Measurements from ENCODE around the gene VAT1L.

The VAT1L gene

GRCh38 chr16:77882358-77882757 lies 94.0 kb downstream of the VAT1L start:
- H3K27me3 Mint-ChIP-seq: peaks cover 3% of the 10 kb centered on the region
- H3K36me3 Mint-ChIP-seq: no peaks in the 10 kb centered on the region
- H3K4me3 Mint-ChIP-seq: no peak overlapping the region
- ATAC-seq (ENCODE audit: low read depth) (no peak), DNase-seq (ENCODE audit: low spot score in 2 of 2) (no peak)
- no peaks in the 10 kb centered on the region for H3K4me1 Mint-ChIP-seq
- H3K27ac Mint-ChIP-seq: no peak overlapping the region
- no peaks in the 10 kb centered on the region for H3K9me3 Mint-ChIP-seq

- H3K27me3 Mint-ChIP-seq: peaks cover 9% of the 10 kb centered on the region
- DNase-seq (ENCODE audit: low spot score in 2 of 2) (no peak), ATAC-seq (ENCODE audit: low read depth) (no peak)
- H3K36me3 Mint-ChIP-seq: no peaks in the 10 kb centered on the region
- no peaks in the 10 kb centered on the region for H3K9me3 Mint-ChIP-seq
- peaks cover 3% of the 10 kb centered on the region for H3K4me1 Mint-ChIP-seq
- no peak overlapping the region for H3K27ac Mint-ChIP-seq
- no peak overlapping the region for H3K4me3 Mint-ChIP-seq
These were observed 97.4 kb downstream of the VAT1L start for GRCh38 chr16:77885571-77886295.

DNA sequence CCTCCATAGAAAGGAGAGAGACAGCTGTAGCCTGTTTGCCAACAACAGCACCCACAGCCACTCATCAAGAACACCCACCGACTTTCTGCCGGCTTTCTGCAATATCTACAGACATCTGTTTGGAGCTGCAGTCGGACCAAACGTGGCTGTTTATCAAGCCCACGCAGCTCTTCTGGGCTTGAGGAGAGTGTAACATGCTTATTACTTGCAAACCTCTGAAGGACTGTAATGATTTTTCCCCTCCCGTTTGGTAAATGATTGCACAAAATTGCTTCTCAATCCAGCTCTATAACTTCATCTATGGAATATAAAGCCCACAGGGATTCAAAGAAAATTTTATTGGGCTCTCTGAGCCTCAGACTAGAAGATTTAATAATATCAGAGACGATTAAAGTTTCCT lies 100.5 kb downstream of the VAT1L start:
- Mint-ChIP-seq H3K4me3 (no peak overlapping the region), H3K36me3 (no peaks in the 10 kb centered on the region), H3K9me3 (no peaks in the 10 kb centered on the region), H3K27me3 (peaks cover 7% of the 10 kb centered on the region), H3K4me1 (peaks cover 3% of the 10 kb centered on the region), H3K27ac (no peak overlapping the region)
- ATAC-seq (ENCODE audit: low read depth): no peak
- no peak for DNase-seq (ENCODE audit: low spot score in 2 of 2)

DNA sequence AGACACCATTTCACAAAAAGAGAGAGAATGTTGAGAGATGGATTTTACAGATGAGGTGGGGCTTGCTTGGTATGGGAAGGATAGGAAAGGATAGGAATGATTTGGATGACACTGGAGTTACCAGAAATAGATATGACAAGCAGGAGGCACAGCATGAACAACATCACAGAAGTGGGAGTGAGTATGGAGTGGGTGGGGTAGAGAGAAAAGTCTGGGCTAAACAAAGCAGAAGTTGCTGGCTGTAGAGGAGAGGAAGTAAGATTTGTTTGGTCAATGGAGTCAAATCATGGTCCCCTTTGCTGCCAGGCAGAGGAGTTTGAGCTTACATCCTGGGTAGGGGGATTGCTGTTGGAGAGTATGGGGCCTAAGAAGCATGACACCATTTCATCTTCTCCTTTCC lies 101.7 kb downstream of the VAT1L start:
- Mint-ChIP-seq H3K27ac (no peak overlapping the region), H3K4me1 (peaks cover 3% of the 10 kb centered on the region), H3K9me3 (no peaks in the 10 kb centered on the region), H3K36me3 (no peaks in the 10 kb centered on the region), H3K4me3 (no peak overlapping the region), H3K27me3 (peaks cover 7% of the 10 kb centered on the region)
- ATAC-seq (ENCODE audit: low read depth) (no peak), DNase-seq (ENCODE audit: low spot score in 2 of 2) (no peak)

DNA sequence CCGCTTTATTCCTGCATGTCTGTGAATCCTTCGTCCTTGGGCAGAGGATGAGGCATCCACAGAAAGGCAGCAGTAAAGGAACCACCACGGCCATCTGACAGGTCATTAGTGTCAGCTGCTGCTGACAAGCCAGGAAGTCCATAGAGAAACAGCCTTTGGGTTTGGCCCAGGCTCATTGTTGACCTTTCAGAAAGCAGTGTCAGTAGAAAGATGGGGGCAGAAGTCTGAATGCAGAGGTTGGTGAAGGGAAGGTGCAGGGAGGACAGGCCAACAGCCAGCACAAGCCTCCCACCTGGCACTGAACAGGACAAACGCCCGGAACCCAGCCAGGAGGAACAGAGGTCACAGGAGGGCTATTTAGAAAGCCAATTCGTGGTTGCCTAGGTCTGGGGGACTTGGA lies 105.8 kb downstream of the VAT1L start:
- ATAC-seq (ENCODE audit: low read depth): no peak
- no peak overlapping the region for H3K27ac Mint-ChIP-seq
- H3K9me3 Mint-ChIP-seq: no peaks in the 10 kb centered on the region
- H3K4me1 Mint-ChIP-seq: peaks cover 3% of the 10 kb centered on the region
- no peaks in the 10 kb centered on the region for H3K36me3 Mint-ChIP-seq
- no peak overlapping the region for H3K4me3 Mint-ChIP-seq
- peaks cover 4% of the 10 kb centered on the region for H3K27me3 Mint-ChIP-seq
- no peak for DNase-seq (ENCODE audit: low spot score in 2 of 2)

GRCh38 chr16:77895962-77896361 lies 107.6 kb downstream of the VAT1L start:
- Mint-ChIP-seq H3K36me3 (no peaks in the 10 kb centered on the region), H3K4me1 (no peaks in the 10 kb centered on the region), H3K4me3 (no peak overlapping the region), H3K9me3 (no peaks in the 10 kb centered on the region), H3K27me3 (peaks cover 5% of the 10 kb centered on the region), H3K27ac (no peak overlapping the region)
- no peak for DNase-seq (ENCODE audit: low spot score in 2 of 2)
- no peak for ATAC-seq (ENCODE audit: low read depth)

DNA sequence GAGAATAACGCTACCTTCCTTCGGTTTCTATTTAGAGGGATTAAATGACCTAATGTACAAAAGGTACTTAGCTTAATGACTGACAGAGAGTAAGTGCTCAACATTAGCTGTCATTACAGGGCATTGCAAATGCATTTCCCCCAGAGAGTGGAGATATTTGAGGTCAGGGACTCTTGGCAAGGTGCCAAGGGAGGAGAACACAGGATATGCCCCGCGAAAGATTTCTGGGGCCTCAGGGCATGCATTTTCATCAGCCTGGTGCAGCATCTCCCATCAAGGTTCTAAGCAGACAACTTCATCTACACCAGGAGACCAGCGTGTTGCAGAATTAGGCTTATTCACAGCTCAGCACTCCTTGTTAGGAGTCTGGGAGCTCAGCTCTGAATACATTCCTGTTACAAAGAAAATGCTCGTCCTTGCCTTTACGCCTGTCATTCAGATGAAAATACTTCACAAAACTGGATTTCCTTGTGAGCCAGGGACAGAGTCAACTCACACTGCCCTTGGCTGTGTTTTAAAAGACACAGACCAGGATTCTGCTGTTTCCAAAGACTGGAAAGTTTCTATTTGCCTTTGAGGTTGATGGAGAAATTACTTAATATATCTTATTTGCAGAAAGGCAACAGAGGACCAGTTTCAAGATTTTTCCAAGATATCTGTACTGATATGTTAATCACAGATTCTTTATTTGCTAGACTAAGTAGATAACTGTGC lies 108.2 kb downstream of the VAT1L start:
- Mint-ChIP-seq H3K27me3 (peaks cover 5% of the 10 kb centered on the region), H3K36me3 (no peaks in the 10 kb centered on the region), H3K4me3 (no peak overlapping the region), H3K4me1 (no peaks in the 10 kb centered on the region), H3K9me3 (no peaks in the 10 kb centered on the region), H3K27ac (no peak overlapping the region)
- ATAC-seq (ENCODE audit: low read depth) (no peak), DNase-seq (ENCODE audit: low spot score in 2 of 2) (no peak)

DNA sequence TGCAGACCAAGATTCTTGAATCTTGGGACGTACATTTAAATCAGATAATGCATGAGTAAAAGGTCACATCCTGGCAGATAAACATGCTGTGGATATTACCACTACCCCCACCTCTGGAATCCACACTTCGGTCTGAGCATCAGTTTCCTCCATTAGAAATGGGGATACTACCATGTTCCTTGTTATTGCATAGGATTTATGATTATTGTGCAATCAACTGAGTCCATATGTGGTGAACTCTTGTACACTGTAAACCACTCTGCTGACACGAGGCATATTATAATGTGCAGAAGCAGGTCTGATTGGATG lies 108.7 kb downstream of the VAT1L start:
- no peak overlapping the region for H3K4me3 Mint-ChIP-seq
- peaks cover 3% of the 10 kb centered on the region for H3K27me3 Mint-ChIP-seq
- H3K4me1 Mint-ChIP-seq: no peaks in the 10 kb centered on the region
- no peaks in the 10 kb centered on the region for H3K36me3 Mint-ChIP-seq
- no peak for DNase-seq (ENCODE audit: low spot score in 2 of 2)
- H3K27ac Mint-ChIP-seq: no peak overlapping the region
- no peak for ATAC-seq (ENCODE audit: low read depth)
- H3K9me3 Mint-ChIP-seq: no peaks in the 10 kb centered on the region

- no peak overlapping the region for H3K4me3 Mint-ChIP-seq
- no peak overlapping the region for H3K27ac Mint-ChIP-seq
- no peaks in the 10 kb centered on the region for H3K36me3 Mint-ChIP-seq
- ATAC-seq (ENCODE audit: low read depth) (no peak), DNase-seq (ENCODE audit: low spot score in 2 of 2) (no peak)
- H3K4me1 Mint-ChIP-seq: no peaks in the 10 kb centered on the region
- H3K27me3 Mint-ChIP-seq: peaks cover 3% of the 10 kb centered on the region
- H3K9me3 Mint-ChIP-seq: no peaks in the 10 kb centered on the region
These were observed 109.7 kb downstream of the VAT1L start for GRCh38 chr16:77897831-77898605.

GRCh38 chr16:77898671-77899211 lies 110.4 kb downstream of the VAT1L start:
- ATAC-seq (ENCODE audit: low read depth) (no peak), DNase-seq (ENCODE audit: low spot score in 2 of 2) (no peak)
- Mint-ChIP-seq H3K27ac (no peak overlapping the region), H3K4me3 (no peak overlapping the region), H3K9me3 (no peaks in the 10 kb centered on the region), H3K36me3 (no peaks in the 10 kb centered on the region), H3K27me3 (peaks cover 3% of the 10 kb centered on the region), H3K4me1 (no peaks in the 10 kb centered on the region)

GRCh38 chr16:77899416-77899815 lies 111.1 kb downstream of the VAT1L start:
- Mint-ChIP-seq H3K4me1 (no peaks in the 10 kb centered on the region), H3K27ac (no peak overlapping the region), H3K27me3 (peaks cover 3% of the 10 kb centered on the region), H3K4me3 (no peak overlapping the region), H3K9me3 (no peaks in the 10 kb centered on the region), H3K36me3 (no peaks in the 10 kb centered on the region)
- no peak for ATAC-seq (ENCODE audit: low read depth)
- DNase-seq (ENCODE audit: low spot score in 2 of 2): no peak

- ATAC-seq (ENCODE audit: low read depth) (no peak), DNase-seq (ENCODE audit: low spot score in 2 of 2) (no peak)
- Mint-ChIP-seq H3K36me3 (no peaks in the 10 kb centered on the region), H3K27ac (no peak overlapping the region), H3K4me1 (no peaks in the 10 kb centered on the region), H3K27me3 (peaks cover 5% of the 10 kb centered on the region), H3K9me3 (no peaks in the 10 kb centered on the region), H3K4me3 (no peak overlapping the region)
These were observed 117.1 kb downstream of the VAT1L start for GRCh38 chr16:77905374-77905920.

DNA sequence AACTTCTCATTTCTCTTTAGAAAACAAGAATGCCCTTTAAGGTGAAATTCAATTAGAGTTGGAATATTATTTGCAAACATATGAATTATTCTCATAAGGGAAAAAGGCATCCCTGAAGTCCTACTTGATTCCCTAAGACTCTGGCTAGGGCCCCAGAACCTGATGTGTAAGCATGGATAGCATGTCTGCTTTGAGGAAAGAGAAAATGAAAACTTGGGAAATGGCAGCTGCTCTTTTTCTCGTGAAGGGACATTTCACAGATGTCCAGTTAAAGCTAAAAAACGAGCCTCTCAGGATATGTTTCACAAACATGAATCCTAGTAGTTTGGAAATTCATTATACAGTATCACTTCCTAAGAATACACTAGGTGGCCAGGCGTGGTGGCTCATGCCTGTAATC lies 121.7 kb downstream of the VAT1L start:
- Mint-ChIP-seq H3K4me3 (no peak overlapping the region), H3K4me1 (no peaks in the 10 kb centered on the region), H3K36me3 (no peaks in the 10 kb centered on the region), H3K27me3 (peaks cover 4% of the 10 kb centered on the region), H3K27ac (no peak overlapping the region), H3K9me3 (peaks cover 2% of the 10 kb centered on the region)
- no peak for ATAC-seq (ENCODE audit: low read depth)
- DNase-seq (ENCODE audit: low spot score in 2 of 2): no peak

DNA sequence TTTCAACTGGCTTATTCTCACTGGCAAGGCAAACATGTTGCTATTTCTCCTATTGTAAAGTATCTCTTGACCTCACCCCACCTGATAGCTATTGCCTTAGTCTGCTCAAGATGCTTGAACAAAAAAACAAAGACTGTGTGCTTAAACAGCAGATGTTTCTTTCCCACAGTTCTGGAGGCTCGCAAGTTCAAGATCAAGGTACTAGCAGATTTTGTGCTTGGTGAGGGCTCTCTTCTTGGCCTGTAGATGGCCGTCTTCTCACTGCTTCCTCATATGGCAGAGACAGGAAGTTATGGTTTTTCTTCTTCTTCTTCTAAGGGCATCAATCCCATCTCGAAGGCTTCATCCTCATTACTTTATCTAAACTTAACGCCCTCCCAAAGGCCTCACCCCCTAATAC lies 124.3 kb downstream of the VAT1L start:
- H3K27me3 Mint-ChIP-seq: peaks cover 2% of the 10 kb centered on the region
- no peak overlapping the region for H3K27ac Mint-ChIP-seq
- H3K36me3 Mint-ChIP-seq: no peaks in the 10 kb centered on the region

More for the DNA sequence above, 124.3 kb downstream of the VAT1L start:
- peaks cover 2% of the 10 kb centered on the region for H3K9me3 Mint-ChIP-seq
- no peaks in the 10 kb centered on the region for H3K4me1 Mint-ChIP-seq
- H3K4me3 Mint-ChIP-seq: no peak overlapping the region
- DNase-seq (ENCODE audit: low spot score in 2 of 2) (no peak), ATAC-seq (ENCODE audit: low read depth) (no peak)
